ENCODE measurements around the gene GPC3.

GPC3 gene

DNA sequence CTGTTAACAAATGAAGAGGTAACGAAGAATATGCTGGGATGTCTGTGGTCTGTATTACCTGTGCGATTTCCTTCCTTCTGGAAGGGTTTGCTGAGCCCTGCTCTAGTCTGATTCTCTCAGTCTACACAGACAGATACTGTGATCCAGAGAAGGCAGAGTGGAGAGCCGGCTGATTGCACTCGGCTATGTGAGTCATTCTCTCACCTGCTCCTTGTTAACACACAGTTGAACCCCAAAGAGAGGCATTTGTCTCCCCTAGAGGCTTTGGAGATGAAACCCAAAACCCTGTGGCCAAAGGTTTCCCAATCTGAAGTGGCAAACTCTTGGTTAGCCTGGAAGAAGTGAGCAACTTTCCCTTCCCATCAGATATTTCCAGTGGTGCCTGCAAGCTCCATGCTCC lies 492.0 kb downstream of the GPC3 start:
- H3K4me3 ChIP-seq (ENCODE audit: low read depth, low read length): no peak overlapping the region
- DNase-seq (ENCODE audit: low read depth): no peak
- TF ChIP-seq, protein P1, sequence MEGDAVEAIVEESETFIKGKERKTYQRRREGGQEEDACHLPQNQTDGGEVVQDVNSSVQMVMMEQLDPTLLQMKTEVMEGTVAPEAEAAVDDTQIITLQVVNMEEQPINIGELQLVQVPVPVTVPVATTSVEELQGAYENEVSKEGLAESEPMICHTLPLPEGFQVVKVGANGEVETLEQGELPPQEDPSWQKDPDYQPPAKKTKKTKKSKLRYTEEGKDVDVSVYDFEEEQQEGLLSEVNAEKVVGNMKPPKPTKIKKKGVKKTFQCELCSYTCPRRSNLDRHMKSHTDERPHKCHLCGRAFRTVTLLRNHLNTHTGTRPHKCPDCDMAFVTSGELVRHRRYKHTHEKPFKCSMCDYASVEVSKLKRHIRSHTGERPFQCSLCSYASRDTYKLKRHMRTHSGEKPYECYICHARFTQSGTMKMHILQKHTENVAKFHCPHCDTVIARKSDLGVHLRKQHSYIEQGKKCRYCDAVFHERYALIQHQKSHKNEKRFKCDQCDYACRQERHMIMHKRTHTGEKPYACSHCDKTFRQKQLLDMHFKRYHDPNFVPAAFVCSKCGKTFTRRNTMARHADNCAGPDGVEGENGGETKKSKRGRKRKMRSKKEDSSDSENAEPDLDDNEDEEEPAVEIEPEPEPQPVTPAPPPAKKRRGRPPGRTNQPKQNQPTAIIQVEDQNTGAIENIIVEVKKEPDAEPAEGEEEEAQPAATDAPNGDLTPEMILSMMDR (IDR thresholded peaks at IDR 0.05; ENCODE audit: low read depth, low read length, missing control alignments): no peak

DNA sequence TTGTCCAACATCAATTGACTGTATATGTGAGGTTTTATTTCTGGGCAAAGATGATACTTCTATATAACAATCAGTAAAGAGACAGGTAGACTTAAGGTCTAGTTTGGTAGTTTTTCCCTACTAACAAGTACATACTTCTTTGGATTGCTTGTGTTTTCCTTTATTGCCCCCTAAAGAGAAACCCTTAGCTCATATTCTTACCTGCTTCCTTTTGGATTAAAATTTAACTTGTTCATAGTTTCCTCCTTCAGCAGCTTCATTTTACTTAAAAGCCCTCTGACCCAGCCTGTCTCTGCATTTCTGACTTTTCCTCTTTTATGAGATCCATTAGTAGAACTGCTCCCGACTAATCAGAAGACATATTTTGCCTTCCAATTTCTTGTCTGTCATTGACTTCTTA lies 494.4 kb downstream of the GPC3 start:
- no peak overlapping the region for H3K4me3 ChIP-seq (ENCODE audit: low read depth, low read length)
- no peak for DNase-seq (ENCODE audit: low read depth)
- TF ChIP-seq, protein P1 (IDR thresholded peaks at IDR 0.05; ENCODE audit: low read depth, low read length, missing control alignments): no peak
